ENCODE data around the gene DOCK10. TPM values are rescaled to one million over a fixed set of nuclear protein-coding genes. Genes with fewer than 3 reads are reported as not detected.

The DOCK10 gene
- total and polyA plus RNA-seq, 9 of the 15 experiments (the other 6 are each of a cell fraction or from before 2014, with no cell fraction given), result 0.01 to 0.87 (median 0.18) TPM

GRCh38 chr2:224813578-224813977, 228.7 kb downstream of the DOCK10 start (continued):
- no peak for TF ChIP-seq ZBTB40 (IDR thresholded peaks at IDR 0.05)
- TF ChIP-seq ZBTB40 (CRISPR knock-in tag; IDR thresholded peaks at IDR 0.05), result no peak
- TF ChIP-seq ZNF239 (CRISPR knock-in tag; IDR thresholded peaks at IDR 0.05), result no peak
- TF ChIP-seq KDM5B (IDR thresholded peaks at IDR 0.05; ENCODE audit: insufficient replicate concordance, low read depth, low read length), result no peak

Measured in K562 (cell line).